GM23338 (cell line): ENCODE measurements around the gene B4GAT1. TPM values are rescaled to one million over a fixed set of nuclear protein-coding genes. Genes with fewer than 3 reads are reported as not detected.

Source experiments
- ATAC-seq: fragments of 200-7000 bp; cut with Tn5 transposase; 3 replicates; pipeline ENCODE4 v1.9.1; 2020
- DNase-seq: peaks from one replicate; pipeline ENCODE4 v3.0.0-alpha.2; 2015; ENCODE audit warnings: low spot score
- H2AFZ ChIP-seq: fragments of 200-600 bp; sonication (generic); 2 replicates; pipeline ENCODE4 v1.8.0; 2016; ENCODE audit warnings: antibody characterized with exemption, mild to moderate bottlenecking, moderate library complexity
- H3F3A ChIP-seq: fragments of 200-600 bp; sonication (generic); replicated peaks from 2 replicates; pipeline ENCODE4 v1.8.0; 2017; ENCODE audit warnings: antibody characterized with exemption, mixed run types, low read depth
- H3K27ac ChIP-seq: fragments of 200-600 bp; sonication (generic); 2 replicates; pipeline ENCODE4 v1.6.1; 2016; ENCODE audit warnings: low read depth
- H3K27me3 ChIP-seq: fragments of 200-600 bp; sonication (generic); 2 replicates; pipeline ENCODE4 v1.8.0; 2016; ENCODE audit warnings: mild to moderate bottlenecking, mixed run types, moderate library complexity; ENCODE audit not compliant: insufficient read depth
- H3K36me3 ChIP-seq: fragments of 200-600 bp; sonication (generic); 2 replicates; pipeline ENCODE4 v1.8.0; 2016; ENCODE audit warnings: mild to moderate bottlenecking; ENCODE audit not compliant: insufficient read depth
- H3K4me1 ChIP-seq: fragments of 200-600 bp; sonication (generic); 2 replicates; pipeline ENCODE4 v1.8.0; 2016; ENCODE audit warnings: mild to moderate bottlenecking, moderate library complexity; ENCODE audit not compliant: insufficient read depth
- H3K4me2 ChIP-seq: fragments of 200-600 bp; sonication (generic); 2 replicates; pipeline ENCODE4 v1.7.1; 2017; ENCODE audit warnings: mixed run types
- H3K4me3 ChIP-seq: fragments of 200-600 bp; sonication (generic); 2 replicates; pipeline ENCODE4 v1.6.1; 2016; ENCODE audit warnings: mixed run types
- H3K79me2 ChIP-seq: fragments of 200-600 bp; sonication (generic); replicated peaks from 2 replicates; pipeline ENCODE4 v1.8.0; 2017; ENCODE audit warnings: mild to moderate bottlenecking; ENCODE audit not compliant: insufficient read depth
- H3K9me2 ChIP-seq: fragments of 200-600 bp; sonication (generic); 2 replicates; pipeline ENCODE4 v1.8.0; 2017; ENCODE audit not compliant: insufficient read depth
- H4K20me1 ChIP-seq: fragments of 200-600 bp; sonication (generic); replicated peaks from 2 replicates; pipeline ENCODE4 v1.8.0; 2017; ENCODE audit warnings: mild to moderate bottlenecking; ENCODE audit not compliant: insufficient read depth
- H3K27ac Mint-ChIP-seq: 2 replicates; pipeline ENCODE4 v1.8.0; 2020; ENCODE audit warnings: inconsistent platforms, mild to moderate bottlenecking, moderate library complexity, mixed read lengths
- H3K27me3 Mint-ChIP-seq: 3 replicates; pipeline ENCODE4 v1.8.0; 2022; ENCODE audit warnings: low read depth, mild to moderate bottlenecking, moderate library complexity, mixed read lengths, inconsistent platforms; ENCODE audit not compliant: insufficient read depth, poor library complexity
- H3K36me3 Mint-ChIP-seq: 3 replicates; pipeline ENCODE4 v1.8.0; 2021; ENCODE audit warnings: low read depth, mild to moderate bottlenecking, inconsistent platforms, moderate library complexity, mixed read lengths
- H3K4me1 Mint-ChIP-seq: 3 replicates; pipeline ENCODE4 v1.8.0; 2020; ENCODE audit warnings: mild to moderate bottlenecking, inconsistent platforms, mixed read lengths
- H3K4me3 Mint-ChIP-seq: 3 replicates; pipeline ENCODE4 v1.8.0; 2021; ENCODE audit warnings: moderate library complexity, mild to moderate bottlenecking, inconsistent platforms, mixed read lengths
- H3K9me3 Mint-ChIP-seq: 3 replicates; pipeline ENCODE4 v1.8.0; 2020; ENCODE audit warnings: moderate library complexity, mild to moderate bottlenecking, inconsistent platforms, mixed read lengths
- CREB1 ChIP-seq: fragments of 250-450 bp; sonication (Bioruptor Pico); IDR thresholded peaks from 2 replicates; pipeline ENCODE4 v1.5.0; 2020; ENCODE audit warnings: low read depth, mild to moderate bottlenecking, moderate library complexity
- CTCF ChIP-seq, 2 experiments: fragments of 200-600 bp in 1 of 2; sonication (generic) in 1 of 2; conservative IDR thresholded peaks; 2 replicates each; pipeline versions ENCODE4 v1.5.1 to v1.6.1; 2016 to 2017; ENCODE audit warnings: antibody characterized with exemption in 2 of 2, low read depth in 2 of 2, mild to moderate bottlenecking in 2 of 2, moderate library complexity in 1 of 2
- ETS1 ChIP-seq: IDR thresholded peaks from 2 replicates; pipeline ENCODE4 v1.6.1; 2016; ENCODE audit warnings: antibody characterized with exemption
- EZH2 ChIP-seq: fragments of 200-600 bp; sonication (generic); IDR thresholded peaks from one replicate; pipeline ENCODE4 v1.8.0; 2017; ENCODE audit warnings: antibody characterized with exemption, mild to moderate bottlenecking, low read depth; ENCODE audit not compliant: unreplicated experiment
- EZH2phosphoT487 ChIP-seq: fragments of 200-600 bp; sonication (generic); IDR thresholded peaks from one replicate; pipeline ENCODE4 v1.8.1; 2018; ENCODE audit warnings: antibody characterized with exemption; ENCODE audit not compliant: unreplicated experiment
- JUNB ChIP-seq: IDR thresholded peaks from one replicate; pipeline ENCODE4 v1.6.1; 2016; ENCODE audit warnings: antibody characterized with exemption; ENCODE audit not compliant: unreplicated experiment
- NANOG ChIP-seq: IDR thresholded peaks from 2 replicates; pipeline ENCODE4 v1.6.1; 2016; ENCODE audit warnings: antibody characterized with exemption, borderline replicate concordance
- POLR2AphosphoS5 ChIP-seq: IDR thresholded peaks from 2 replicates; pipeline ENCODE4 v1.6.1; 2016; ENCODE audit warnings: antibody characterized with exemption, low read depth
- REST ChIP-seq: IDR thresholded peaks from one replicate; pipeline ENCODE4 v1.6.1; 2018; ENCODE audit warnings: antibody characterized with exemption; ENCODE audit not compliant: unreplicated experiment
- STAT1 ChIP-seq: IDR thresholded peaks from one replicate; pipeline ENCODE4 v1.6.1; 2016; ENCODE audit warnings: antibody characterized with exemption; ENCODE audit not compliant: unreplicated experiment
- ZNF114 ChIP-seq: fragments of 250-450 bp; sonication (Bioruptor Pico); IDR thresholded peaks from 2 replicates; pipeline ENCODE4 v1.5.0; 2020; ENCODE audit warnings: mild to moderate bottlenecking, moderate library complexity
- ZNF331 ChIP-seq: fragments of 250-450 bp; sonication (Bioruptor Pico); IDR thresholded peaks from 2 replicates; pipeline ENCODE4 v1.5.0; 2020; ENCODE audit warnings: low read depth, mild to moderate bottlenecking, moderate library complexity
- ZNF462 ChIP-seq: fragments of 250-450 bp; sonication (Bioruptor Pico); IDR thresholded peaks from 2 replicates; pipeline ENCODE4 v1.5.0; 2020; ENCODE audit warnings: mild to moderate bottlenecking, moderate library complexity
- polyA plus RNA-seq: library from polyadenylated mRNA; unstranded; fragments of >200 nt; fragmentation: Nextera tagmentation; extraction: Ambion mirVana; gene quantifications from 2 replicates; pipeline ENCODE4 v1.2.1, GENCODE V29; 2016
- total RNA-seq: library from RNA; depleted of rRNA; stranded (reverse); fragments of >200 nt; shearing (Covaris generic); gene quantifications from 2 replicates; pipeline ENCODE4 v1.2.3, GENCODE V29; 2014

Gene B4GAT1
- total and polyA plus RNA-seq, 2 experiments from 2014 or later: 23.5 to 41.9 TPM

GRCh38 chr11:66299186-66299585 lies 48.2 kb downstream of the B4GAT1 start:
- ATAC-seq: no peak
- H3K4me2 ChIP-seq: no peak overlapping the region
- no peak overlapping the region for H3K27ac Mint-ChIP-seq

More at GRCh38 chr11:66299186-66299585, 48.2 kb downstream of the B4GAT1 start:
- Histone ChIP-seq H4K20me1 (no peaks in the 10 kb centered on the region), H3K79me2 (no peaks in the 10 kb centered on the region), H3K9me2 (no peaks in the 10 kb centered on the region), H3K36me3 (no peaks in the 10 kb centered on the region), H3F3A (no peaks in the 10 kb centered on the region), H3K4me1 (no peaks in the 10 kb centered on the region), H3K27ac (no peak overlapping the region), H3K4me3 (no peak overlapping the region), H2AFZ (no peak overlapping the region), H3K27me3 (no peaks in the 10 kb centered on the region)
- Mint-ChIP-seq H3K9me3 (no peaks in the 10 kb centered on the region), H3K4me1 (peaks cover 11% of the 10 kb centered on the region), H3K4me3 (no peak overlapping the region), H3K36me3 (no peaks in the 10 kb centered on the region), H3K27me3 (peaks cover 7% of the 10 kb centered on the region)
- no peak for DNase-seq
- TF ChIP-seq JUNB (no peak), ZNF462 (CRISPR knock-in tag) (no peak), EZH2phosphoT487 (no peak), ETS1 (no peak), STAT1 (no peak), CREB1 (CRISPR knock-in tag) (no peak), CTCF (conservative IDR thresholded peaks at IDR 0.05; ENCODE audit: low read depth in 2 of 2) (no peak), POLR2AphosphoS5 (no peak), NANOG (no peak), ZNF331 (CRISPR knock-in tag) (no peak), ZNF114 (CRISPR knock-in tag) (no peak), EZH2 (no peak), REST (no peak)
